NCI-H2029 (cell line): ENCODE data around the gene MARK1.

Experiments
- DNase-seq: peaks from one replicate; lab custom pipeline; 2025; lab: John Stamatoyannopoulos, UW

The MARK1 gene

DNA sequence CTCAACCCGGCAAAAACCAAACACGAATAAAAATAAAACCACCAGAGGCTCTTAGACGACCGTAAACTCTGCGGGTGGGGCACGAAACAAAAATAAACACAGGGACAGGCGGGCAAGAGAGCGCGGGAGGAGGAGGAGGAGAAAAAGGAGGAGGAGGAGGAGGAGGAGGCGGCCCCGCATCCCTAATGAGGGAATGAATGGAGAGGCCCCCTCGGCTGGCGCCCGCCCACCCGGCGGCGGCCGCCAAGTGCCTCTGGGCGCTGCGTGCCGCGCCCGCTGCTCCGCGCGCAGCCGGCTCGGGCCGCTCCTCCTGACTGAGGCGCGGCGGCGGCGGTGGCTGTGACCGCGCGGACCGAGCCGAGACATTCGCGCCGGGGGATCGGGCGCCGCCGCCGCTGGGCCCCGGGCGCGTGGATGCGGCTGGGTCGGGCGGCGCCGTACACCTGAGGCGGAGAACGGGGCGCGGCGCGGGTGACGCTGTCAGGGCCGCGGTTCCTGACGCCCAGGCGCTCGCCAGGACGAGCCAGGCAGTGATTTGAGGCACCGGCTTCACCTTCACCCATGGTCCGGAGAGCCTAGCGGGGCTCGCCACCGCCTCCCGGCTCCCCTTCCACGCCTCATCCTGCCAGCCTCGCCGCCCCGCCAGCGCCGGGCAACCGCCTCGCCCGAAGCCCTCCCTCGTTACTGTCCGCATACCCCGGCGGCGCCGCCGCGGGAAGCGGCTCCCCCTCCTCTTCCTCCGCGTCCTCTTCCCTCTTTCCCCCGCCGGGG is at the start of gene MARK1:
MARK1 (plus strand) TSS at position 229 of the 771 bp plus-strand sequence. CDS start 687 bp downstream, outside the sequence.
- peak; percentile 67 for DNase-seq

- no peak for DNase-seq
Observed at GRCh38 chr1:220483700-220484099, 44.2 kb upstream of the MARK1 start.

- no peak for DNase-seq
Observed at GRCh38 chr1:220484135-220484534, 43.8 kb upstream of the MARK1 start.

- DNase-seq: no peak
Observed at GRCh38 chr1:220485131-220485530, 42.8 kb upstream of the MARK1 start.

- DNase-seq: no peak
Observed at GRCh38 chr1:220485791-220486190, 42.1 kb upstream of the MARK1 start.

GRCh38 chr1:220487297-220487820 is 40.6 kb upstream of the MARK1 start:
- peak; percentile 95 for DNase-seq

DNA sequence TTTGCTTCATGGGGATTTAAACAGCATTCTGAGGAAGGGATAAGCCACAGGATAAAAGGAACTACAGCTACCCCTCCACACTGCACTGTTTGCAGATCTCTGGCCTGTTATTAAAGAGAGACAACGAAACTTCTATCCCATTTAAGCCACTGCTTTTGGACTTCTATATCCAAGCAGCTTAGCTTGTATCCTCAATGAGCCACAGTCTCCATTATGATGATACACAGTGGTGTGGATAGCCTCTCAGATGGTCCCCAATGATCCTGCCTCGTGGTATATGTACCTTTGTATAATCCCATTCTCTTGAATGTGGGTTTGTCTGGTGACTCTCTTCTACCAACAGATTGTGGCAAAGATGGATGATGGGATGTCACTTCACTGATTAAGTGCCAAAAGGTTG is 36.0 kb upstream of the MARK1 start:
- no peak for DNase-seq

- no peak for DNase-seq
Observed at GRCh38 chr1:220497220-220497947, 30.6 kb upstream of the MARK1 start.

- no peak for DNase-seq
Observed at GRCh38 chr1:220498188-220498587, 29.7 kb upstream of the MARK1 start.

DNA sequence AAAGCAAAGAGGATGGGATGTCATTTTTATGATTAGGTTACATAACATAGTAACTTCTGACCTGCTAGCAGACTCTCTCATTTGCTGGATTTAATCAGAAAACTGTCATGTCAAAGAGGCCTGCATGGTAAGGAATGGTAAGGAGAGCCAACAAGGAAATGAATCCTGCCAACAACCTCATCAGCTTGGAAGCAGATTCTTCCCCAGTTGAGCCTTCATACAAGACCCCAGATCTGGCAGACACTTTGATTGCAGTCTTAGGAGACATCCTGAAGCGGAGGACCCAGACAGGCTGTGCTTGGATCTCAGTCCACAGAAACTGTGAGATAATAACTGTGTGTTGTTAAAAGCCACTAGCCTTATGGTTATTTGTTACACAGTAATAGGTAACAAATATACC is 27.6 kb upstream of the MARK1 start:
- no peak for DNase-seq

DNA sequence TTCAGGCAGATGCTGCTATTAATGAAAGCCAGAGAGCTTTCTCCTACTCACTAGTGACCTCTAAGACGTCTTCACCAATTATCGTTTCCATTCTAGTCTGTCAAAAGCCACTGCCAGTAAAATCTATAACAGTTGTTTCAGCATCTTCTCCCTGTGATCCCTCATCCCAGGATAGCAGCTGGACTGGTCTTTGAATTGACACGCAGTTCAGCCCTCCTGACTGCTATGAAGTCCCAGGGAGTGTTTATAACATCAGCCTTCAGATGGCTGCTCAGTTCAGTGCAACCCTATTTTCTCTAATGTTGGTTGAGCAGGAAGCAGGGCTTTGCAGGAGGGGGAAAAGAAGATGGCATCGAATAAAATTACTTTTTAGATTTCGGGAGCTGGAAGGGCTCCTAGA is 23.6 kb upstream of the MARK1 start:
- DNase-seq: no peak

- no peak for DNase-seq
Observed at GRCh38 chr1:220507085-220507484, 20.9 kb upstream of the MARK1 start.

GRCh38 chr1:220511179-220511578 is 16.8 kb upstream of the MARK1 start:
- no peak for DNase-seq

DNA sequence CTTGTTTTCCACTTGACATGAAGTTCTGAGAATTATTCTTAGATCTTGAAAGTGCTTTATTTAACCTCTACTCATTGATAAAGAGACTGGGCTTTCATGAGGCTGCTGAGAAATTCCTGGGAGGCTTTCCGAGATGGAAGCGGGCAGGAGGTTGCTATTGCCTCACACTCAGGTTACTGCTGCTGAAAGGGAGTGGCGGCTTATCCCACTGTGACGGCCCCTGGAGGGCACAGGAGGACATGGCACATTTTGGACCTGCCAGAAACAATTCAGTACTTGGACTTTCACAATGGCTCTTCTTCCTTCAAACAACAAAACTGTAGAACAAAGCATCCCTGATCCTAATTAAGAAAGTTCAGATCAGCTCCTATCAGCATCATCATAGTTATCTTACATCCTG is 16.2 kb upstream of the MARK1 start:
- DNase-seq: no peak

GRCh38 chr1:220513834-220514233 is 14.1 kb upstream of the MARK1 start:
- no peak for DNase-seq

DNA sequence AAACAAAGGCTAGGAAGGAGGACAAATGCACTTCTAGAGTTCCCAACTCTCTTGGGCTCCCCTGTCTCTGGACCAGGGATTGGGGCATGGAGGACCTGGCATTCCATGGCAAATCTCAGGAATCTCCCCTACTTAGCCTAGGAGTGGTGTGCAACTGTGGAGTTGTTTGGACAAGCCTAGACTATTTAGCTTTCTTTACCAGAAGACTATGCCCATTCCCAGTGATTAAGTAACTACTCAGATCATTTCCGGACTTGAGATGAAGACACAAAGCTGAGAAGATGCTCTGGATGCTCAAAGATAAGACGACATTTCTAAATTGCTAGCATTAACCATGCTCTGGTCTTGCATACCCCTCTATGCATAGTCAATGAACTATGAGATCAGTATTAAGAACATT is 13.7 kb upstream of the MARK1 start:
- DNase-seq: no peak

GRCh38 chr1:220516014-220516721 is 11.8 kb upstream of the MARK1 start:
- DNase-seq: no peak

GRCh38 chr1:220516722-220517042 is 11.3 kb upstream of the MARK1 start:
- DNase-seq: no peak

GRCh38 chr1:220521778-220522177 is 6.2 kb upstream of the MARK1 start:
- DNase-seq: peak; percentile 87

DNA sequence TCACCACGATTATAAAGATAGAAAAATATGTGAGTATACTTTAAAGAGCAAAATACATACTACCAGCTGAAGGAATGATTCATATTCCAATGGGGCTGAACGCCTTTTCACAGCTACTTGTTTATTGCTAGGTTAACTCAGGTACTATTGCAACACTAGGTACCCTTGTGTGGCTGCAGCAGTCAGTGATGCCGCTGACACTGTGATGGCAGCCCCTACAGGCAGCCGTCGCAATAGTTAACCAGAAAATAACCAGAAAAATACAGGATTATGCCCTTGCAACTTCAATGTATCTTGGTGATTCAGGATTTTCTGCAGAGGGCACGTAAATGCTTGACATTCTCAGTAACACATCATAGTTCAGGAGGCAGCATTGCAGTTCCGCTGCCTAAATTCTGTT is 1.6 kb upstream of the MARK1 start:
- no peak for DNase-seq

DNA sequence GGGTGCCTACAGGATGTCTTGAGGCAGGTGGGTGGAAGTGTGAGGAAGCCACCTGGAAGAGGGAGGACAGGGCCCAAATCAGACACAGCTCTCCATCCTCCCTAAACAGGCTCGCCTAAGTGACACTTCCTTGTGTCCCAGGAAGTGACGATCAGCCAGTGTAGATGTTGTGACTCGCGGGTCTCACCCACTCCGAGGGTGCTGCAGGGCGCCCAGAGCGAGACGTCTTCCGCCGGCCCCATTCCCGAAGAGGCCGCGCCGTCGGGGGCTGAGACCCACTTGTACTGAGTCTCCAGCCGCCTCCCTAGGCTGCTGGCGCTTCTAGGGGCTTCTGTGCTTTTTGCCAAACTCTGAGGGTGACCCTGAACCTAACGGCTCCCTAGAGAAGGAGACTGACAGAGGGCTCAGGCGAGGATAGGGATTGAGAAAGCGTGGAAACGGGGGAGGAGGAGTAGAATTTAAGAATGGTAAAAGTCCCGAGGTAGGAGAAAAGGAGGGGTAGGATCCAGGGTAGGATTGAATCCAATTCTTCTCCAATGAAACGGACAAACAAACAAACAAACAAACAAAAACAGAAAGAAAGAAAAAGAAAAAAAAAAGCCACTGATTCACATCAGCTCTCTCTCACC is 543 bp upstream of the MARK1 start:
- DNase-seq: peak; percentile 55
